Fibroblast of lung (primary cell): Measurements from ENCODE around the gene FSHR. TPM values are rescaled to one million over a fixed set of nuclear protein-coding genes. Genes with fewer than 3 reads are reported as not detected.

Source experiments
- DNase-seq, 2 donors: peaks; one replicate each; pipeline versions ENCODE4 v3.0.0 to v3.0.0-alpha.2; 2010; ENCODE audit warnings: low read depth in 2 of 2
- H2AFZ ChIP-seq: 2 replicates; pipeline ENCODE4 v1.5.1; 2012; ENCODE audit warnings: low read length, control low read depth, inconsistent platforms
- H3K27ac ChIP-seq: 2 replicates; pipeline ENCODE4 v1.5.1; 2011; ENCODE audit warnings: low read length, control low read depth; ENCODE audit not compliant: insufficient read depth
- H3K27me3 ChIP-seq: 2 replicates; pipeline ENCODE4 v1.5.1; 2011; ENCODE audit warnings: mild to moderate bottlenecking, low read length; ENCODE audit not compliant: control insufficient read depth, insufficient read depth
- H3K36me3 ChIP-seq: 2 replicates; pipeline ENCODE4 v1.5.1; 2011; ENCODE audit warnings: low read length; ENCODE audit not compliant: control insufficient read depth, insufficient read depth
- H3K4me1 ChIP-seq: 2 replicates; pipeline ENCODE4 v1.5.1; 2011; ENCODE audit warnings: low read length; ENCODE audit not compliant: control insufficient read depth, insufficient read depth; ENCODE audit errors: extremely low read depth
- H3K4me2 ChIP-seq: 2 replicates; pipeline ENCODE4 v1.5.1; 2011; ENCODE audit warnings: low read length, control low read depth; ENCODE audit not compliant: insufficient read depth; ENCODE audit errors: extremely low read depth
- H3K4me3 ChIP-seq, 4 experiments: fragments of 200-600 bp in 1 of 4; sonication (generic) in 1 of 4; replicated peaks in 1 of 4; 2 replicates each; pipeline ENCODE4 v1.5.1; 2011 to 2016; ENCODE audit warnings: low read length in 4 of 4, low read depth in 3 of 4, mild to moderate bottlenecking in 3 of 4, control low read depth in 2 of 4, inconsistent platforms in 1 of 4, mixed read lengths in 1 of 4; ENCODE audit not compliant: insufficient read depth in 1 of 4; ENCODE audit errors: control extremely low read depth in 1 of 4
- H3K79me2 ChIP-seq: 2 replicates; pipeline ENCODE4 v1.5.1; 2012; ENCODE audit warnings: mild to moderate bottlenecking, low read length, inconsistent platforms; ENCODE audit not compliant: control insufficient read depth, insufficient read depth
- H3K9ac ChIP-seq: 2 replicates; pipeline ENCODE4 v1.5.1; 2011; ENCODE audit warnings: mild to moderate bottlenecking, low read length, control low read depth; ENCODE audit not compliant: insufficient read depth
- H3K9me3 ChIP-seq: 2 replicates; pipeline ENCODE4 v1.5.1; 2012; ENCODE audit warnings: low read depth, low read length; ENCODE audit not compliant: control insufficient read depth, insufficient read depth
- H4K20me1 ChIP-seq: 2 replicates; pipeline ENCODE4 v1.5.1; 2011; ENCODE audit warnings: low read length; ENCODE audit not compliant: control insufficient read depth, insufficient read depth; ENCODE audit errors: extremely low read depth
- CTCF ChIP-seq, 2 donors: IDR thresholded peaks in 1 of 2; conservative IDR thresholded peaks in 1 of 2; 1 replicate in 1 of 2; 2 replicates in 1 of 2; pipeline ENCODE4 v1.5.1; 2011 to 2012; ENCODE audit warnings: low read length in 2 of 2, control low read depth in 1 of 2, inconsistent platforms in 1 of 2, low read depth in 1 of 2, mild to moderate bottlenecking in 1 of 2
- EZH2 ChIP-seq: IDR thresholded peaks from 2 replicates; pipeline ENCODE4 v1.5.1; 2012; ENCODE audit warnings: low read length, control low read depth, mild to moderate bottlenecking; ENCODE audit errors: missing control alignments
- polyA plus RNA-seq, 2 donors: library from polyadenylated mRNA; depleted of rRNA in 1 of 2; stranded (reverse) in 1 of 2; unstranded in 1 of 2; fragments of >200 nt; gene quantifications; 2 replicates each; pipeline ENCODE4 v1.2.1, GENCODE V29; 2011 to 2012; ENCODE audit warnings: missing spikeins in 1 of 2
- total RNA-seq: library from RNA; depleted of rRNA; stranded (reverse); fragments of >200 nt; gene quantifications from 2 replicates; pipeline ENCODE4 v1.2.1, GENCODE V29; 2014

Gene FSHR
- total and polyA plus RNA-seq, 2 donors (not counting 1 experiment from before 2014, with no cell fraction given), result not detected

GRCh38 chr2:48971801-48972200 is 182.5 kb downstream of the FSHR start:
- H3K27ac ChIP-seq, result no peak overlapping the region
- no peak overlapping the region for H3K4me2 ChIP-seq
- no peak overlapping the region for H3K4me3 ChIP-seq
- H3K4me1 ChIP-seq, result no peaks in the 10 kb centered on the region
- H3K27me3 ChIP-seq, result no peaks in the 10 kb centered on the region
- no peak overlapping the region for H3K9ac ChIP-seq
- TF ChIP-seq EZH2, result no peak
- TF ChIP-seq CTCF (conservative IDR thresholded peaks at IDR 0.05 in 1 of 2, IDR thresholded peaks at IDR 0.05 in 1 of 2; ENCODE audit: low read depth in 1 of 2, low read length in 2 of 2), result no peak
- no peaks in the 10 kb centered on the region for H3K36me3 ChIP-seq
- H3K9me3 ChIP-seq, result no peaks in the 10 kb centered on the region
- DNase-seq, result no peak
- no peaks in the 10 kb centered on the region for H3K79me2 ChIP-seq
- no peak overlapping the region for H2AFZ ChIP-seq
- no peaks in the 10 kb centered on the region for H4K20me1 ChIP-seq

- TF ChIP-seq EZH2, result no peak
- no peak for TF ChIP-seq CTCF (conservative IDR thresholded peaks at IDR 0.05 in 1 of 2, IDR thresholded peaks at IDR 0.05 in 1 of 2; ENCODE audit: low read depth in 1 of 2, low read length in 2 of 2)
- no peak for DNase-seq
Observed at GRCh38 chr2:48968011-48968410, 186.3 kb downstream of the FSHR start.

GRCh38 chr2:48965204-48965603 is 189.1 kb downstream of the FSHR start:
- TF ChIP-seq EZH2, result no peak
- no peak for TF ChIP-seq CTCF (conservative IDR thresholded peaks at IDR 0.05 in 1 of 2, IDR thresholded peaks at IDR 0.05 in 1 of 2; ENCODE audit: low read depth in 1 of 2, low read length in 2 of 2)
- Histone ChIP-seq H3K4me3 (no peak overlapping the region), H3K79me2 (no peaks in the 10 kb centered on the region)

More at GRCh38 chr2:48968011-48968410, 186.3 kb downstream of the FSHR start:
- no peak overlapping the region for H3K27ac ChIP-seq
- H3K4me2 ChIP-seq, result no peak overlapping the region
- no peak overlapping the region for H3K4me3 ChIP-seq
- H3K36me3 ChIP-seq, result no peaks in the 10 kb centered on the region
- H3K9ac ChIP-seq, result no peak overlapping the region
- H3K9me3 ChIP-seq, result no peaks in the 10 kb centered on the region
- no peak overlapping the region for H2AFZ ChIP-seq
- H3K4me1 ChIP-seq, result no peaks in the 10 kb centered on the region
- no peaks in the 10 kb centered on the region for H3K27me3 ChIP-seq
- no peaks in the 10 kb centered on the region for H3K79me2 ChIP-seq
- H4K20me1 ChIP-seq, result no peaks in the 10 kb centered on the region

More at GRCh38 chr2:48965204-48965603, 189.1 kb downstream of the FSHR start:
- Histone ChIP-seq H3K9me3 (no peaks in the 10 kb centered on the region), H4K20me1 (no peaks in the 10 kb centered on the region), H3K27me3 (no peaks in the 10 kb centered on the region), H3K9ac (no peak overlapping the region), H3K4me2 (no peak overlapping the region), H3K36me3 (no peaks in the 10 kb centered on the region), H3K27ac (no peak overlapping the region), H2AFZ (no peak overlapping the region), H3K4me1 (no peaks in the 10 kb centered on the region)
- no peak for DNase-seq
